OCI-M2 (cell line): ENCODE measurements around the gene C1orf167.

Experiments used
- DNase-seq: peaks from one replicate; lab custom pipeline; 2025; ENCODE audit not compliant: unreplicated experiment; lab: John Stamatoyannopoulos, UW

The C1orf167 gene

DNA sequence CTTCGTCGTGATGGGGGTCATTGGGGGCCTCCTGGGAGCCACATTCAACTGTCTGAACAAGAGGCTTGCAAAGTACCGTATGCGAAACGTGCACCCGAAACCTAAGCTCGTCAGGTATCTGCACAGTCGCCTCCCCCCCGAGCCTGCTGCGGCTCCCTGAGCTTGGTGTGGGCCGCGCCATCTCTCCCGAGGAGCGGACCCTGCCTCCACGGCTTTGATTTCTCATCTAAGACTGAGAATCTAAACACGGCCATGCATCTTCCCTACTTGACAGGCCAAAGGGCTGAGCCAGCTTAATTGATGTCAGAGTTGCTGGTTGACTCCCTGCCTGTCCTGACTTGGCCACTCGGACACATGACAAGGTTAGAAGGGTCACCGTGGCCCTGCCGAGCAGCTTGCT is 66.5 kb downstream of the C1orf167 start:
- DNase-seq, result no peak

DNA sequence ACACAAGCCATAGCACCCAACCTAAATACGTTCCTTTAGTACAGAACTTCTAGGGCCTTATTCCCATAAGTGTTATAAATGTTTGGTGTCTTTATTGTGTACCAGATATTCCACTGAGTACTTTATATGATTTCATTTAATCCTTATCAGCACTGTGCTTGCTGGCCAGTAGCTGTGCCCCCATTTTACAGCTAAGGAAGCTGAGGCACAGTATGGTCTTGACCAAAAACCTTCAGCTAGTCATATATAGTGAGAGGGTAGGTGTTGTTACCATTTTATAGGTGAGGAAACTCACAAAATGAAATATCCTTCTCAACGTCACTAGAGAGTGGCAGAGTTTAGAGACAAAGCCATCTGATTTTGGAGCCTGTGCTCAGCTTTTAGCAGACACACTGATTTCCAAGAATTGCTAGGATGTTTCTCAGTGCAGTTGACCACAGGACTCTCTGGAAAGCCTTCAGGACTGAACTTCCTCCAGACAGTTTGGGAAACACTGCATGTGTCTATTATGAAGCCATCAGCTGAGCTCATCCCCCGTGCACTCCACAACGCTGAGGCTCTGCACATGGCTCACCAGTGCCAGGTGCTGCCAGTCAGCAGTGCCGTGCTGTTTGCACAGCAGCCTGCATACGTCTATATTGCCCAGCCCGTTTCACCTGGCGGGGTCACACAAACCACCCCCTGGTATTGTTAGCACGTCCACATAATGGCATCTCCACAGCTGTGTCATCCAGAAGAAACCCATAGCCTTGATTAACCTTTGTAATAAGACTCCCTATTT is 70.1 kb downstream of the C1orf167 start:
- no peak for DNase-seq

DNA sequence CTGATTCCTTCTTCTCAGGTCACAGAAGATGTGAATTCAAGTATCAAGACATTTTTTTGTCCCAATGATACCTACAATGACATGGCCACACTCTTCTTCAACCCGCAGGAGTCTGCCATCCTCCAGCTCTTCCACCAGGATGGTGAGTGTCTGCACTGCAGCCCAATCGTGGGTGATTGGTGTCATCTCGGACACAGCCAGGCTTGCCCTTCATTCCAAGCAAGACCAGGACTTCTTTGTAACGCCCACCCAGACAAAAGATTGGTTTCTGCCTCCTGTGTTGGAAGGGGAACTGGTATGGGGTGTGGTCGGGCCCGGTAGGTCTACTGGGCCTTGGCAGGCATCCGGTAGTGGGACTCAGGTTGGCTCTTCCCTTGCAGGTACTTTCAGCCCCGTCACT is 71.5 kb downstream of the C1orf167 start:
- no peak for DNase-seq

DNA sequence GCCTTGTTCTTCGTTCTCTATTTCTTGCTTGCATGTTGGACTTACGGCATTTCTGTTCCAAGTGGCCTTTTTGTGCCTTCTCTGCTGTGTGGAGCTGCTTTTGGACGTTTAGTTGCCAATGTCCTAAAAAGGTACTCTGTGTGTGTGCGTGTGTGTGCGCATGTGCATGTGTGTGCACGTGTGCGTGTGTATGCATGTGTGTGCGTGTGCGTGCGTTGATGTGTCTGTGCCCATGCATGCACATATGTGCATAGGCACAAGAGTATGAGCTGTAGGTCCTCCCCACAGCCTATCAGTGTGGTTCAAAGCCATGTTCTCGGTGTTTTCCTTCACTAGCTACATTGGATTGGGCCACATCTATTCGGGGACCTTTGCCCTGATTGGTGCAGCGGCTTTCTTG is 71.9 kb downstream of the C1orf167 start:
- no peak for DNase-seq

DNA sequence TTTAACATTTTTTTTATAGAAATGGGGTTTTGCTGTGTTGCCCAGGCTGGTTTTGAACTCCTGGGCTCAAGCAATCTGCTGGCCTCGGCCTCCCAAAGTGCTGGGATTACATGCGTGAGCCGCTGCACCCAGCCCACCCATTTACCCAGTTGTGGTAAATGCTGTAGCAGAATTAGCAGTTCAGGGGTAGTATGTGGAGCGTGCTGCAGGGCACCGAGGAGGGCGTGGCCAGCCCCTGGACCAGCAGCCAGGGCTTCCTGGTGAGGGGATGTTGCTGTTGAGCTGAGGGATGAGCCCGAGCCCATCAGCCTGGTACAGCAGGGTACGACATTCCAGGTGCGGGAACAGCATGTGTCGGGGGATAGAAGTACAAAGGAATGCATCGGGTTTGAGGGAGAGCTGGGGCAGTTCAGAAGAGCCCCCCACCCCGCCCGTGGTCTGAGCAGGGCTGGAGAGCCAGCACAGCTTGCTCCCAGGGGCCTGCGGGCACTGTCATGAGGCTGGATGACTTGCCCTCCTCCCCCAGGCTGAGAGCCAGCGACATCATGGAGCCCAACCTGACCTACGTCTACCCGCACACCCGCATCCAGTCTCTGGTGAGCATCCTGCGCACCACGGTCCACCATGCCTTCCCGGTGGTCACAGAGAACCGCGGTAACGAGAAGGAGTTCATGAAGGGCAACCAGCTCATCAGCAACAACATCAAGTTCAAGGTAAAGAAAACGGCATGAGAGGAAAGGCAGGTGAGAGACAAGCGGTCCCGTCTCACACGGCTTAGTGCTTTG is 73.6 kb downstream of the C1orf167 start:
- DNase-seq, result no peak

DNA sequence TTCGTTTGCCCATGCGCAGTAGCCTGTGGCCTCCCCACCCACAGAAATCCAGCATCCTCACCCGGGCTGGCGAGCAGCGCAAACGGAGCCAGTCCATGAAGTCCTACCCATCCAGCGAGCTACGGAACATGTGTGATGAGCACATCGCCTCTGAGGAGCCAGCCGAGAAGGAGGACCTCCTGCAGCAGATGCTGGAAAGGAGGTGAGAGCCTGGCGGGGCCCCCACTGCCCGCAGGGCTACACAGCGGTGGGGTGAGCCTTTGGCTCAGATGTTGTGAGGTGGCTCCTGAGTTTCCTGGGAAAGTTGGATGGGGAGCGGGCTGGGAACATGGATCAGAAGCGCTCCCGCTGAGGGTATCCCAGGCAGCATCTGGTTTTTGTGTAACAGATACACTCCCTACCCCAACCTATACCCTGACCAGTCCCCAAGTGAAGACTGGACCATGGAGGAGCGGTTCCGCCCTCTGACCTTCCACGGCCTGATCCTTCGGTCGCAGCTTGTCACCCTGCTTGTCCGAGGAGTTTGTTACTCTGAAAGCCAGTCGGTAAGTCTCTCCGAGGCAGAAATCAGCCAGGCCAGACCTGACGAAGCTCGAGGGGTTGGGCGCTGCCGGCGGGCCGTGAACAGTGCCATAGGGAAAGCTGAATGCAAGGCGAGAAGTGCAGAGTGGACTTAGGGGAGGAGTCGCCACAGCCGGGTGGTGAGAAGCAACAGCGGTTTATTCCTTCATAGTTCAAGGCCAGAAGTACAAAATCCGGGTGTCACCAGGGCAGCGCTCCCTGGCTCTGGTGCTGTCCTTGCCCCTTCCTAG is 75.2 kb downstream of the C1orf167 start:
- DNase-seq, result no peak

DNA sequence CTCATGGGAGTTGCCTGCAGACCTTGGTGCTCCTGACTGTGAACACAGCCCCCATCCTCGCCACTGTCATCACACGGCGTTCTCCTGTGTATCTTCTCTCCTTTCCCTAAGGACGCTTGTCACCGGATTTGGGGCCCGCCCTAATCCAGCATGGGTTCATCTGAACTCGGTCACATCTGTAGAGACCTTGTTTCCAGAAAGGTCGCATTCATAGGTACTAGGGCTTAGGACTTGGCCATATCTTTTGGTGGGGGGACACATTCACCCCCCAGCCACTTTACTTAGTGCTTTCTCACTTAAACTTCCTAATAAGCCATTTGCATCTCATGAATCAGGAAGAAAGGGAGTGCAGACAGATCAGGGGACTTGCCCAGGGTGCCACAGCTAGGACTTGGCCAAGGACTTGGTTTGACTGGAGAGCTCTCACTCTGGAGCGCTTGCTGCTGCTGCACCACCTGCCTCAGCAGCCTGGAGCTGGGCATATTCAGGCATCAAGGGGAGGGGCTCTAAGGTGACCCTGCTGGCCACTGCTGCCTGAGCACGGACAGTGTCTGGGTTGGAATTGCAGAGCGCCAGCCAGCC is 75.9 kb downstream of the C1orf167 start:
- no peak for DNase-seq

DNA sequence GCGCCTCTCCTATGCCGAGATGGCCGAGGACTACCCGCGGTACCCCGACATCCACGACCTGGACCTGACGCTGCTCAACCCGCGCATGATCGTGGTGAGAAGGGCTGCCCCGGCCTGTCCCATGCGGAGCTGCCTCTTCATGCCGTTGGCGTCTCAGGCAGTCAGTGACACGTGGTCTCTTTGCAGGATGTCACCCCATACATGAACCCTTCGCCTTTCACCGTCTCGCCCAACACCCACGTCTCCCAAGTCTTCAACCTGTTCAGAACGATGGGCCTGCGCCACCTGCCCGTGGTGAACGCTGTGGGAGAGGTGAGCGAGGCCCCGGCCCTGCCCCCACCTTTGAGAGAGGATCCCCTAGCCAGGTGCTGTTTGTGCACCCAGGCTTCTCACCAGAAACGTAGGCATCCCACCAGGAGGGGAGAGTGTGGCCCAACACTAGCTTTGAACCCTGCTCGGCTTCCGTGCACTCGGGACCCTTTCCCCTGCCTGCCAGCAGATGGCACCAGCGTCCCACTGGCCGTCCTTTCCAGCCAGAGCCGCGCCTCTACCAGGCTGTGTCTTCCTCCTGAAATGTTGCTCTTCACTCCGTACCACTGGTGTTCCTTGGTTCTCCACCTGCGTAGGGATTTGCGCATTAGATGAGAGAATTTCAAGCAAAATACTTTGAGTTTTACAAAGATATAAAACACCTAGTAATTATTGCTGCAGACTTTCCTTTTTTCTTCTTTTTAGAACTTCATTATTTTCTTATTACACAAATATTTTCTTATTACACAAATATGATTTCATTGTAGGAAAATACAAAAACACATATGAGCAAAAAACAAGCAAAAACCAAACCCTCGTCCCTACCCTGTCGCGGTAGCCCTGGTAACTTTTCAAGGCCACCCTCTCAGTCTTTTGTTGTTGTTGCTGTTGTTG is 76.6 kb downstream of the C1orf167 start:
- no peak for DNase-seq
